GM18498 (cell line): ENCODE measurements around the gene ADGRA3.
"Not testable (repeated sequence)": the region's sequence is repeated elsewhere in the genome, so short reads cannot be mapped to it uniquely, and the experiment has no call there.

ENCODE experiments used
- ATAC-seq: cut with Tn5 transposase; IDR thresholded peaks from one replicate; pipeline ENCODE4 v1.9.1; 2021; ENCODE audit warnings: mild to moderate bottlenecking, moderate library complexity; ENCODE audit not compliant: unreplicated experiment

Gene ADGRA3

GRCh38 chr4:22442956-22443355, 72.9 kb downstream of the ADGRA3 start:
- no peak for ATAC-seq

- ATAC-seq = no peak
Measured at GRCh38 chr4:22440999-22441398, 74.9 kb downstream of the ADGRA3 start.

- no peak for ATAC-seq
Measured at GRCh38 chr4:22439947-22440346, 75.9 kb downstream of the ADGRA3 start.

GRCh38 chr4:22435652-22436051, 80.2 kb downstream of the ADGRA3 start:
- no peak for ATAC-seq

- no peak for ATAC-seq
Measured at GRCh38 chr4:22434895-22435294, 81.0 kb downstream of the ADGRA3 start.

GRCh38 chr4:22430626-22431025, 85.2 kb downstream of the ADGRA3 start:
- ATAC-seq = no peak

GRCh38 chr4:22428441-22428840, 87.4 kb downstream of the ADGRA3 start:
- no peak for ATAC-seq

- no peak for ATAC-seq
Measured at GRCh38 chr4:22427675-22428074, 88.2 kb downstream of the ADGRA3 start.

GRCh38 chr4:22420291-22420690, 95.6 kb downstream of the ADGRA3 start:
- ATAC-seq = no peak

- no peak for ATAC-seq
Measured at GRCh38 chr4:22417408-22417807, 98.5 kb downstream of the ADGRA3 start.

GRCh38 chr4:22416403-22416802, 99.5 kb downstream of the ADGRA3 start:
- ATAC-seq = no peak

- no peak for ATAC-seq
Measured at GRCh38 chr4:22414833-22415232, 101.0 kb downstream of the ADGRA3 start.

GRCh38 chr4:22413471-22413870, 102.4 kb downstream of the ADGRA3 start:
- ATAC-seq = no peak

- no peak for ATAC-seq
Measured at GRCh38 chr4:22412013-22412412, 103.9 kb downstream of the ADGRA3 start.

GRCh38 chr4:22410645-22411247, 105.1 kb downstream of the ADGRA3 start:
- ATAC-seq = no peak

GRCh38 chr4:22408474-22408873, 107.4 kb downstream of the ADGRA3 start:
- no peak for ATAC-seq

GRCh38 chr4:22407361-22407760, 108.5 kb downstream of the ADGRA3 start:
- no peak for ATAC-seq

- no peak for ATAC-seq
Measured at GRCh38 chr4:22398671-22399070, 117.2 kb downstream of the ADGRA3 start.

- ATAC-seq = no peak
Measured at GRCh38 chr4:22391551-22391950, 124.3 kb downstream of the ADGRA3 start.

GRCh38 chr4:22389240-22389870, 126.5 kb downstream of the ADGRA3 start:
- ATAC-seq = peak; percentile 81

- ATAC-seq = no peak
Measured at GRCh38 chr4:22385611-22386011, 130.3 kb downstream of the ADGRA3 start.

- ATAC-seq = no peak
Measured at GRCh38 chr4:22384154-22384553, 131.7 kb downstream of the ADGRA3 start.

- ATAC-seq = not testable (repeated sequence)
Measured at GRCh38 chr4:22382216-22382615, 133.7 kb downstream of the ADGRA3 start.
